GM13977 (cell line): ENCODE measurements around the gene SSH3.

Source experiments
- DNase-seq: peaks from one replicate; pipeline ENCODE4 v3.0.0; 2012; ENCODE audit warnings: low spot score
- in situ Hi-C: fragments of 300-500 bp; cut with MboI; formaldehyde crosslinking; loops from one replicate; pipeline ENCODE4 v1.12.0; 2022; ENCODE audit warnings: low sequenced_read_pairs, low pct_unique_long_range_greater_than_20kb, mixed read lengths, inconsistent platforms; ENCODE audit not compliant: unreplicated experiment
- TF ChIP-seq, protein P1 (sequence below): IDR thresholded peaks from 2 replicates; pipeline ENCODE4 v1.5.1; 2012; ENCODE audit warnings: mild to moderate bottlenecking, control low read depth; ENCODE audit not compliant: insufficient read depth; ENCODE audit errors: extremely low read depth, missing control alignments

Gene SSH3

GRCh38 chr11:67295846-67296245 is 7.5 kb upstream of the SSH3 start:
- in situ Hi-C loops: no loop called here
- DNase-seq: no peak
- TF ChIP-seq, protein P1, sequence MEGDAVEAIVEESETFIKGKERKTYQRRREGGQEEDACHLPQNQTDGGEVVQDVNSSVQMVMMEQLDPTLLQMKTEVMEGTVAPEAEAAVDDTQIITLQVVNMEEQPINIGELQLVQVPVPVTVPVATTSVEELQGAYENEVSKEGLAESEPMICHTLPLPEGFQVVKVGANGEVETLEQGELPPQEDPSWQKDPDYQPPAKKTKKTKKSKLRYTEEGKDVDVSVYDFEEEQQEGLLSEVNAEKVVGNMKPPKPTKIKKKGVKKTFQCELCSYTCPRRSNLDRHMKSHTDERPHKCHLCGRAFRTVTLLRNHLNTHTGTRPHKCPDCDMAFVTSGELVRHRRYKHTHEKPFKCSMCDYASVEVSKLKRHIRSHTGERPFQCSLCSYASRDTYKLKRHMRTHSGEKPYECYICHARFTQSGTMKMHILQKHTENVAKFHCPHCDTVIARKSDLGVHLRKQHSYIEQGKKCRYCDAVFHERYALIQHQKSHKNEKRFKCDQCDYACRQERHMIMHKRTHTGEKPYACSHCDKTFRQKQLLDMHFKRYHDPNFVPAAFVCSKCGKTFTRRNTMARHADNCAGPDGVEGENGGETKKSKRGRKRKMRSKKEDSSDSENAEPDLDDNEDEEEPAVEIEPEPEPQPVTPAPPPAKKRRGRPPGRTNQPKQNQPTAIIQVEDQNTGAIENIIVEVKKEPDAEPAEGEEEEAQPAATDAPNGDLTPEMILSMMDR: no peak

GRCh38 chr11:67298786-67299185 is 4.5 kb upstream of the SSH3 start:
- TF ChIP-seq, protein P1: no peak
- in situ Hi-C loops: no loop called here
- DNase-seq: no peak

- TF ChIP-seq, protein P1: no peak
- DNase-seq: no peak
- in situ Hi-C loops: no loop called here
Observed at GRCh38 chr11:67299471-67300191, 3.7 kb upstream of the SSH3 start.

GRCh38 chr11:67300256-67300755 is 3.0 kb upstream of the SSH3 start:
- TF ChIP-seq, protein P1: no peak
- DNase-seq: no peak
- in situ Hi-C loops: no loop called here

DNA sequence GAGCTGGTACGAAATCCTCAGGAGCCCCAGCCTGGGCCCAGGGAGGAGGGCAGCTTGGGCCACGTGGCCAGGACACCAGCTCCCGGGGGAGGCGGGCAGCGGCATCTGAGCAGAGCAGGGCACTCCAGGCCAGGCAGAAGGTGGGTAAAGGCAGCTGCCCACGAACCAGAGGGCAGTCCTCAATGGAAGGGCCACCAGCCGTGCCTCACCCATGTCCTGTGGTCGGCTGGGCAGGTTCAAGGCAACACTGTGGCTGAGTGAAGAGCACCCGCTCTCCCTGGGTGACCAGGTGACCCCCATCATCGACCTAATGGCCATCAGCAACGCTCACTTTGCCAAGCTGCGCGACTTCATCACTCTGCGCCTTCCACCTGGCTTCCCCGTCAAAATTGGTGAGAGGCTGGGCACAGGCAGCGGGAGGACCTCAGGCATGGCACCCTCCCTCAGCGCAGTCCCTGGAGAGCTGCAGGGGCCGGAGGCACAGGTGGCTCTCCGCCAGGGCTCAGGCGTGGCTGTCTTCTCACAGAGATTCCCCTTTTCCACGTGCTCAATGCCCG is 2.5 kb upstream of the SSH3 start:
- no peak for DNase-seq
- TF ChIP-seq, protein P1: no peak
- in situ Hi-C loops: no loop called here

- in situ Hi-C loops: no loop called here
- TF ChIP-seq, protein P1: no peak
- DNase-seq: no peak
Observed at GRCh38 chr11:67301313-67301921, 1.9 kb upstream of the SSH3 start.
